ENCODE results near the gene PEG3.

DNA sequence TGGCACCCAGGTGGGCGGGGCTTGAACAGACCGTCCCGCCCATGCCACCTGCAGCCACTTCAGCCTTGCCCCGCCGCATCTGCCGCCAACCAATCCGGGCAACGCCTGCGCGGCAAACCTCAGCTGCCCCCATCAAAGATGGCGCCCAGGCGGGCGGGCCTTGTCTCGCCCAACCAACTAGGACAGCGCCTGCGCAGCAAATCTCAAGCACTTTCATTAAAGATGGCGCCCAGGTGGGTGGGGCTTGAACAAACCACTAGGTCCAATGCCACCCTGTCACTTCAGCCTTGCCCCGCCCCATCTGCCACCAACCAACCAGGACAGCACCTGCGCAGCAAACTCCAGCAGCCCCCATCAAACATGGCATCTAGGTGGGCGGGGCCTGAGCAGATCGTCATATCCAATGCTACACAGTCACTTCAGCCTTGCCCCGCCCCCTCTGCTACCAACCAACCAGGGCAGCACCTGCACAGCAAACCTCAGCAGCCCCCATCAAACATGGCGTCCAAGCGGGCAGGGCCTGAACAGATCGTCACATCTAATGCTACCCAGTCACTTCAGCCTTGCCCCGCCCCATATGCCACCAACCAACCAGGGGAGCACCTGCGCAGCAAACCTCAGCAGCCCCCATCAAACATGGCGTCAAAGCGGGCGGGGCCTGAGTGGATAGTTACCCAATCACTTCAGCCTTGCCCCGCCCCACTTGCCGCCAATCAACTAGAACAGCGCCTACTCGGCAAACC, 1.4 kb downstream of the PEG3 start:
- TF ChIP-seq POLR2A (IDR thresholded peaks at IDR 0.05): no peak
- TF ChIP-seq, protein P1, sequence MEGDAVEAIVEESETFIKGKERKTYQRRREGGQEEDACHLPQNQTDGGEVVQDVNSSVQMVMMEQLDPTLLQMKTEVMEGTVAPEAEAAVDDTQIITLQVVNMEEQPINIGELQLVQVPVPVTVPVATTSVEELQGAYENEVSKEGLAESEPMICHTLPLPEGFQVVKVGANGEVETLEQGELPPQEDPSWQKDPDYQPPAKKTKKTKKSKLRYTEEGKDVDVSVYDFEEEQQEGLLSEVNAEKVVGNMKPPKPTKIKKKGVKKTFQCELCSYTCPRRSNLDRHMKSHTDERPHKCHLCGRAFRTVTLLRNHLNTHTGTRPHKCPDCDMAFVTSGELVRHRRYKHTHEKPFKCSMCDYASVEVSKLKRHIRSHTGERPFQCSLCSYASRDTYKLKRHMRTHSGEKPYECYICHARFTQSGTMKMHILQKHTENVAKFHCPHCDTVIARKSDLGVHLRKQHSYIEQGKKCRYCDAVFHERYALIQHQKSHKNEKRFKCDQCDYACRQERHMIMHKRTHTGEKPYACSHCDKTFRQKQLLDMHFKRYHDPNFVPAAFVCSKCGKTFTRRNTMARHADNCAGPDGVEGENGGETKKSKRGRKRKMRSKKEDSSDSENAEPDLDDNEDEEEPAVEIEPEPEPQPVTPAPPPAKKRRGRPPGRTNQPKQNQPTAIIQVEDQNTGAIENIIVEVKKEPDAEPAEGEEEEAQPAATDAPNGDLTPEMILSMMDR (IDR thresholded peaks at IDR 0.05 in 4 of 5, conservative IDR thresholded peaks at IDR 0.05 in 1 of 5): no peak
